Osteoblast (primary cell): Measurements from ENCODE around the gene HIP1R. TPM values are rescaled to one million over a fixed set of nuclear protein-coding genes. Genes with fewer than 3 reads are reported as not detected.

ENCODE experiments used
- DNase-seq: peaks from one replicate; pipeline ENCODE4 v3.0.0; 2011; ENCODE audit warnings: low spot score, mixed read lengths; ENCODE audit not compliant: insufficient read length; ENCODE audit errors: missing footprints
- H2AFZ ChIP-seq: 2 replicates; pipeline ENCODE4 v1.6.0; 2011; ENCODE audit warnings: mild to moderate bottlenecking, low read length
- H3K27ac ChIP-seq: 2 replicates; pipeline ENCODE4 v1.5.1; 2011; ENCODE audit warnings: mild to moderate bottlenecking, low read depth, low read length, moderate library complexity
- H3K27me3 ChIP-seq: 2 replicates; pipeline ENCODE4 v1.6.0; 2012; ENCODE audit warnings: mild to moderate bottlenecking, control low read depth, inconsistent platforms, low read length, moderate library complexity; ENCODE audit not compliant: insufficient read depth
- H3K36me3 ChIP-seq: 2 replicates; pipeline ENCODE4 v1.5.1; 2011; ENCODE audit warnings: mild to moderate bottlenecking, low read length, control low read depth, moderate library complexity; ENCODE audit not compliant: insufficient read depth
- H3K4me1 ChIP-seq: 2 replicates; pipeline ENCODE4 v1.5.1; 2011; ENCODE audit warnings: mild to moderate bottlenecking, low read length, control low read depth, moderate library complexity; ENCODE audit not compliant: insufficient read depth
- H3K4me2 ChIP-seq: 2 replicates; pipeline ENCODE4 v1.6.0; 2011; ENCODE audit warnings: mild to moderate bottlenecking, low read length; ENCODE audit not compliant: insufficient read depth
- H3K4me3 ChIP-seq: fragments of 200-600 bp; sonication (generic); 3 replicates; pipeline ENCODE4 v1.5.1; 2012; ENCODE audit warnings: mild to moderate bottlenecking, low read length, inconsistent platforms; ENCODE audit not compliant: insufficient read depth
- H3K79me2 ChIP-seq: 2 replicates; pipeline ENCODE4 v1.6.0; 2012; ENCODE audit warnings: mild to moderate bottlenecking, low read length, control low read depth, inconsistent platforms; ENCODE audit not compliant: insufficient read depth
- H3K9me3 ChIP-seq: 2 replicates; pipeline ENCODE4 v1.5.1; 2011; ENCODE audit warnings: low read depth, low read length, control low read depth
- H4K20me1 ChIP-seq: 2 replicates; pipeline ENCODE4 v1.6.0; 2012; ENCODE audit warnings: mild to moderate bottlenecking, low read length, control low read depth; ENCODE audit not compliant: insufficient read depth
- total RNA-seq: library from RNA; depleted of rRNA; stranded (reverse); fragments of >200 nt; gene quantifications from 2 replicates; pipeline ENCODE4 v1.2.3, GENCODE V29; 2012
- TF ChIP-seq, protein P1 (sequence below): IDR thresholded peaks from 2 replicates; pipeline ENCODE4 v1.5.1; 2011; ENCODE audit warnings: mild to moderate bottlenecking, low read depth, low read length, moderate library complexity; ENCODE audit errors: extremely low read depth

Gene HIP1R
- total RNA-seq, 1 donor, result 21.0 TPM

GRCh38 chr12:122839907-122840554 is 4.8 kb downstream of the HIP1R start:
- Histone ChIP-seq H3K4me3 (no peak overlapping the region), H4K20me1 (no peaks in the 10 kb centered on the region), H3K4me2 (no peak overlapping the region), H3K27ac (no peak overlapping the region), H2AFZ (no peak overlapping the region), H3K36me3 (no peaks in the 10 kb centered on the region), H3K4me1 (peaks cover 17% of the 10 kb centered on the region), H3K27me3 (no peaks in the 10 kb centered on the region), H3K79me2 (peaks cover 6% of the 10 kb centered on the region), H3K9me3 (no peaks in the 10 kb centered on the region)
- TF ChIP-seq, protein P1, sequence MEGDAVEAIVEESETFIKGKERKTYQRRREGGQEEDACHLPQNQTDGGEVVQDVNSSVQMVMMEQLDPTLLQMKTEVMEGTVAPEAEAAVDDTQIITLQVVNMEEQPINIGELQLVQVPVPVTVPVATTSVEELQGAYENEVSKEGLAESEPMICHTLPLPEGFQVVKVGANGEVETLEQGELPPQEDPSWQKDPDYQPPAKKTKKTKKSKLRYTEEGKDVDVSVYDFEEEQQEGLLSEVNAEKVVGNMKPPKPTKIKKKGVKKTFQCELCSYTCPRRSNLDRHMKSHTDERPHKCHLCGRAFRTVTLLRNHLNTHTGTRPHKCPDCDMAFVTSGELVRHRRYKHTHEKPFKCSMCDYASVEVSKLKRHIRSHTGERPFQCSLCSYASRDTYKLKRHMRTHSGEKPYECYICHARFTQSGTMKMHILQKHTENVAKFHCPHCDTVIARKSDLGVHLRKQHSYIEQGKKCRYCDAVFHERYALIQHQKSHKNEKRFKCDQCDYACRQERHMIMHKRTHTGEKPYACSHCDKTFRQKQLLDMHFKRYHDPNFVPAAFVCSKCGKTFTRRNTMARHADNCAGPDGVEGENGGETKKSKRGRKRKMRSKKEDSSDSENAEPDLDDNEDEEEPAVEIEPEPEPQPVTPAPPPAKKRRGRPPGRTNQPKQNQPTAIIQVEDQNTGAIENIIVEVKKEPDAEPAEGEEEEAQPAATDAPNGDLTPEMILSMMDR, result no peak
- DNase-seq, result peak; percentile 85

GRCh38 chr12:122840580-122841513 is 5.6 kb downstream of the HIP1R start:
- no peak overlapping the region for H3K4me3 ChIP-seq
- no peaks in the 10 kb centered on the region for H3K36me3 ChIP-seq
- H2AFZ ChIP-seq, result no peak overlapping the region
- no peaks in the 10 kb centered on the region for H4K20me1 ChIP-seq
- H3K27ac ChIP-seq, result no peak overlapping the region
- no peaks in the 10 kb centered on the region for H3K9me3 ChIP-seq
- peak overlapping the region; percentile 13 for H3K4me2 ChIP-seq
- peaks cover 17% of the 10 kb centered on the region for H3K4me1 ChIP-seq
- peaks cover 6% of the 10 kb centered on the region for H3K79me2 ChIP-seq
- peak; percentile 90 for DNase-seq
- TF ChIP-seq, protein P1, result no peak
- H3K27me3 ChIP-seq, result no peaks in the 10 kb centered on the region

DNA sequence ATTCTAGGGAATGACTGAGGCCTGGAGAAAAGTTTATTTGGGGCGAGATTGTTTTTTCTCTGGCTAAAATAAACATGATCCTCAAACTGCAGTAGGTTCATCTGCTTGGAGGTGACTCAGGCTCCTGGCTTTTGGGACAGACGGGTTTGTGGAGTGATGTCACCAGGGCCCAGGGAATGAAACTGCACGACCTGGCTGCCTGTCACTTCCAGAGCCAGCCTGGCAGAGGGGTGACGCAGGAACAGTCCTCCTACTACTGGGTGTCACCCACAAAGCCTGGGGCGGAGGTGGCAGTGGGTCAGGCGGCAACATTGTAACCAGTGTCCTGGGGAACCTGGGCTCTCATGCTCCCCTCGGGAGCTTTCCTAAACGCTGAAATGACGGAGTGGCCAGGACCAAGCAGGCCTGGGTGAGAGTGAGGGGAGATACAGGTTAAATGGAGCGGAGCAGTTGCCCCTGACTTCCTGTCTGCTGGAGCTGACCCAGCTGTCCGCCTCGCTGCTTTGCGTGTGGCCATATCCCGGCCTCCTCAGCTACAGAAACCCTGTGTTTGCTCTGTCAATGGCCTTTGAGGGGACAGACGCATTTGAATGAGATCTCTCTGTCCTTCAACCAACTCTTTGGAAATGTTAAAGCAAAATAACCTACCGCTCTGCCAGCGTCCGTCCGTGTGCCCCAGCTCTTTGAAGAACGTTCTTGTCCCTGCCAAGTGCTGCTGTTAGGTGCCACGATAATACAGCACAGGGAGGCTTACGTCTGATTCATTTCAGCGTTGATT is 6.5 kb downstream of the HIP1R start:
- Histone ChIP-seq H2AFZ (no peak overlapping the region), H4K20me1 (no peaks in the 10 kb centered on the region), H3K4me2 (peak overlapping the region; percentile 13), H3K27me3 (no peaks in the 10 kb centered on the region), H3K4me3 (no peak overlapping the region), H3K9me3 (no peaks in the 10 kb centered on the region), H3K27ac (no peak overlapping the region), H3K79me2 (peaks cover 6% of the 10 kb centered on the region), H3K4me1 (peaks cover 11% of the 10 kb centered on the region), H3K36me3 (no peaks in the 10 kb centered on the region)
- TF ChIP-seq, protein P1, result no peak
- peak; percentile 99 for DNase-seq
